ENCODE data around the gene CA6.

- TF ChIP-seq, protein P1, sequence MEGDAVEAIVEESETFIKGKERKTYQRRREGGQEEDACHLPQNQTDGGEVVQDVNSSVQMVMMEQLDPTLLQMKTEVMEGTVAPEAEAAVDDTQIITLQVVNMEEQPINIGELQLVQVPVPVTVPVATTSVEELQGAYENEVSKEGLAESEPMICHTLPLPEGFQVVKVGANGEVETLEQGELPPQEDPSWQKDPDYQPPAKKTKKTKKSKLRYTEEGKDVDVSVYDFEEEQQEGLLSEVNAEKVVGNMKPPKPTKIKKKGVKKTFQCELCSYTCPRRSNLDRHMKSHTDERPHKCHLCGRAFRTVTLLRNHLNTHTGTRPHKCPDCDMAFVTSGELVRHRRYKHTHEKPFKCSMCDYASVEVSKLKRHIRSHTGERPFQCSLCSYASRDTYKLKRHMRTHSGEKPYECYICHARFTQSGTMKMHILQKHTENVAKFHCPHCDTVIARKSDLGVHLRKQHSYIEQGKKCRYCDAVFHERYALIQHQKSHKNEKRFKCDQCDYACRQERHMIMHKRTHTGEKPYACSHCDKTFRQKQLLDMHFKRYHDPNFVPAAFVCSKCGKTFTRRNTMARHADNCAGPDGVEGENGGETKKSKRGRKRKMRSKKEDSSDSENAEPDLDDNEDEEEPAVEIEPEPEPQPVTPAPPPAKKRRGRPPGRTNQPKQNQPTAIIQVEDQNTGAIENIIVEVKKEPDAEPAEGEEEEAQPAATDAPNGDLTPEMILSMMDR (IDR thresholded peaks at IDR 0.05), result no peak
- TF ChIP-seq POLR2AphosphoS5 (IDR thresholded peaks at IDR 0.05), result no peak
These were observed 35.5 kb downstream of the CA6 start for GRCh38 chr1:8981169-8981568.
